Trophoblast cell (in vitro differentiated cells and primary cell): ENCODE results near the gene KRT15.

Experiments used
- DNase-seq, 2 donors: peaks; one replicate each; pipeline ENCODE4 v3.0.0-alpha.2; 2016
- H2AFZ ChIP-seq: 2 replicates; pipeline ENCODE4 v1.6.1; 2013; ENCODE audit warnings: low read length, moderate library complexity, mild to moderate bottlenecking; ENCODE audit not compliant: insufficient read depth, poor library complexity
- H2AK5ac ChIP-seq: 2 replicates; pipeline ENCODE4 v1.6.1; 2013; ENCODE audit warnings: mild to moderate bottlenecking, low read length
- H2BK120ac ChIP-seq: 2 replicates; pipeline ENCODE4 v1.6.1; 2013; ENCODE audit warnings: low read length, mild to moderate bottlenecking, moderate library complexity; ENCODE audit not compliant: insufficient read depth, poor library complexity
- H2BK12ac ChIP-seq: 2 replicates; pipeline ENCODE4 v1.6.1; 2013; ENCODE audit warnings: mild to moderate bottlenecking, low read length, moderate library complexity
- H2BK5ac ChIP-seq: 2 replicates; pipeline ENCODE4 v1.6.1; 2013; ENCODE audit warnings: low read length, low read depth, moderate library complexity, mild to moderate bottlenecking; ENCODE audit not compliant: poor library complexity
- H3K14ac ChIP-seq: 2 replicates; pipeline ENCODE4 v1.6.1; 2013; ENCODE audit warnings: mild to moderate bottlenecking, low read length
- H3K18ac ChIP-seq: 2 replicates; pipeline ENCODE4 v1.6.1; 2013; ENCODE audit warnings: mild to moderate bottlenecking, low read length
- H3K23ac ChIP-seq: 2 replicates; pipeline ENCODE4 v1.6.1; 2013; ENCODE audit warnings: low read length
- H3K27ac ChIP-seq: 2 replicates; pipeline ENCODE4 v1.5.1; 2013; ENCODE audit warnings: low read depth, mild to moderate bottlenecking, inconsistent platforms, low read length, moderate library complexity
- H3K27me3 ChIP-seq: 2 replicates; pipeline ENCODE4 v1.6.1; 2013; ENCODE audit warnings: inconsistent platforms, mild to moderate bottlenecking, low read length, moderate library complexity; ENCODE audit not compliant: insufficient read depth
- H3K36me3 ChIP-seq, 2 experiments: 1 replicate in 1 of 2; 2 replicates in 1 of 2; pipeline ENCODE4 v1.6.1; 2013; ENCODE audit warnings: low read length in 2 of 2, mild to moderate bottlenecking in 2 of 2, moderate library complexity in 1 of 2; ENCODE audit not compliant: insufficient read depth in 2 of 2, control insufficient read depth in 1 of 2
- H3K4ac ChIP-seq: 2 replicates; pipeline ENCODE4 v1.6.1; 2013; ENCODE audit warnings: low read depth, mild to moderate bottlenecking, low read length, moderate library complexity
- H3K4me1 ChIP-seq, 2 experiments: 1 replicate in 1 of 2; 2 replicates in 1 of 2; pipeline ENCODE4 v1.6.1; 2013; ENCODE audit warnings: low read length in 2 of 2, mild to moderate bottlenecking in 2 of 2, moderate library complexity in 1 of 2; ENCODE audit not compliant: insufficient read depth in 2 of 2, control insufficient read depth in 1 of 2
- H3K4me2 ChIP-seq: 2 replicates; pipeline ENCODE4 v1.6.1; 2013; ENCODE audit warnings: inconsistent platforms, mild to moderate bottlenecking, low read length, moderate library complexity
- H3K4me3 ChIP-seq: 2 replicates; pipeline ENCODE4 v1.5.1; 2013; ENCODE audit warnings: mild to moderate bottlenecking, low read depth, low read length, inconsistent platforms
- H3K79me1 ChIP-seq: one replicate; pipeline ENCODE4 v1.6.1; 2013; ENCODE audit warnings: low read length
- H3K79me2 ChIP-seq: 2 replicates; pipeline ENCODE4 v1.6.1; 2013; ENCODE audit warnings: low read length, mild to moderate bottlenecking; ENCODE audit not compliant: control insufficient read depth, insufficient read depth, poor library complexity
- H3K9ac ChIP-seq: 2 replicates; pipeline ENCODE4 v1.6.1; 2013; ENCODE audit warnings: mild to moderate bottlenecking, low read length
- H3K9me3 ChIP-seq: 2 replicates; pipeline ENCODE4 v1.6.1; 2013; ENCODE audit warnings: low read depth, mild to moderate bottlenecking, control low read depth, inconsistent platforms, low read length; ENCODE audit not compliant: insufficient read depth
- H4K12ac ChIP-seq: 2 replicates; pipeline ENCODE4 v1.6.1; 2013; ENCODE audit warnings: low read depth, mild to moderate bottlenecking, low read length, moderate library complexity
- H4K8ac ChIP-seq: 2 replicates; pipeline ENCODE4 v1.6.1; 2013; ENCODE audit warnings: low read depth, mild to moderate bottlenecking, low read length, moderate library complexity
- H4K91ac ChIP-seq: one replicate; pipeline ENCODE4 v1.6.1; 2013; ENCODE audit warnings: low read depth, mild to moderate bottlenecking, low read length, moderate library complexity
- WGBS: extraction: QIAGEN DNeasy Blood & Tissue Kit; methylation state at CpG from one replicate; pipeline ENCODE4 v1.1.7; 2013; ENCODE audit warnings: missing lambda C conversion rate; ENCODE audit not compliant: insufficient read length, insufficient coverage; ENCODE audit errors: extremely low coverage; 5-methylcytosine and 5-hydroxymethylcytosine counted together

The KRT15 gene

GRCh38 chr17:41483991-41484826, 34.5 kb downstream of the KRT15 start:
- no peak for DNase-seq
- Histone ChIP-seq H2BK120ac (no peak overlapping the region), H3K4me3 (no peak overlapping the region), H3K18ac (no peak overlapping the region), H3K27me3 (no peaks in the 10 kb centered on the region), H4K12ac (no peak overlapping the region), H4K8ac (no peak overlapping the region), H3K27ac (no peak overlapping the region), H3K79me1 (no peaks in the 10 kb centered on the region), H3K4me2 (no peak overlapping the region), H3K36me3 (no peaks in the 10 kb centered on the region), H3K4me1 (no peaks in the 10 kb centered on the region), H2AFZ (no peak overlapping the region), H4K91ac (no peak overlapping the region), H3K9me3 (no peaks in the 10 kb centered on the region), H2BK12ac (no peak overlapping the region), H3K14ac (no peak overlapping the region), H3K4ac (no peak overlapping the region), H3K79me2 (no peaks in the 10 kb centered on the region), H3K9ac (no peak overlapping the region), H2BK5ac (no peak overlapping the region), H3K23ac (no peak overlapping the region), H2AK5ac (no peak overlapping the region)
- no CpG with 5 or more reads among the region's 7 CpGs for WGBS

- Histone ChIP-seq H3K4me2 (no peak overlapping the region), H3K27ac (no peak overlapping the region), H3K4ac (no peak overlapping the region), H2BK12ac (no peak overlapping the region), H4K91ac (no peak overlapping the region), H3K27me3 (no peaks in the 10 kb centered on the region), H2BK5ac (no peak overlapping the region), H3K4me3 (no peak overlapping the region), H4K12ac (no peak overlapping the region), H3K18ac (no peak overlapping the region), H3K36me3 (no peaks in the 10 kb centered on the region), H3K14ac (no peak overlapping the region), H4K8ac (no peak overlapping the region), H2AK5ac (no peak overlapping the region), H3K9ac (no peak overlapping the region), H2BK120ac (no peak overlapping the region), H2AFZ (no peak overlapping the region), H3K9me3 (no peaks in the 10 kb centered on the region), H3K4me1 (no peaks in the 10 kb centered on the region), H3K79me1 (no peaks in the 10 kb centered on the region), H3K23ac (no peak overlapping the region), H3K79me2 (no peaks in the 10 kb centered on the region)
- DNase-seq: no peak
- WGBS: no CpG with 5 or more reads among the region's 9 CpGs
Measured at GRCh38 chr17:41483531-41483930, 35.2 kb downstream of the KRT15 start.

- Histone ChIP-seq H3K9ac (no peak within 1 kb of the TSS), H4K91ac (no peak within 1 kb of the TSS), H2AK5ac (no peak within 1 kb of the TSS), H3K27me3 (no peaks in the 10 kb centered on the region), H2AFZ (no peak within 1 kb of the TSS), H3K79me1 (no peaks in the 10 kb centered on the region), H3K27ac (no peak within 1 kb of the TSS), H4K8ac (no peak within 1 kb of the TSS), H3K23ac (no peak within 1 kb of the TSS), H3K4me1 (no peaks in the 10 kb centered on the region), H3K18ac (no peak within 1 kb of the TSS), H3K14ac (no peak within 1 kb of the TSS), H3K79me2 (no peaks in the 10 kb centered on the region), H3K9me3 (no peaks in the 10 kb centered on the region), H3K4me2 (no peak within 1 kb of the TSS), H3K36me3 (no peaks in the 10 kb centered on the region), H3K4me3 (no peak within 1 kb of the TSS), H4K12ac (no peak within 1 kb of the TSS), H2BK5ac (no peak within 1 kb of the TSS), H3K4ac (no peak within 1 kb of the TSS), H2BK12ac (no peak within 1 kb of the TSS), H2BK120ac (no peak within 1 kb of the TSS)
- no peak for DNase-seq
- WGBS: no CpG with 5 or more reads among the region's 2 CpGs
Measured at GRCh38 chr17:41481036-41481435, 37.7 kb downstream of the KRT15 start, which contains the start of gene KRT35. KRT35 (minus strand) TSS chr17:41481151; CDS start chr17:41481097, 54 bp downstream.

GRCh38 chr17:41480581-41480980, 38.1 kb downstream of the KRT15 start:
- Histone ChIP-seq H3K36me3 (no peaks in the 10 kb centered on the region), H3K9ac (no peak overlapping the region), H3K4ac (no peak overlapping the region)

More at GRCh38 chr17:41480581-41480980, 38.1 kb downstream of the KRT15 start:
- DNase-seq: no peak
- no peak overlapping the region for H4K8ac ChIP-seq
- H3K18ac ChIP-seq: no peak overlapping the region
- H2BK120ac ChIP-seq: no peak overlapping the region
- no peak overlapping the region for H3K27ac ChIP-seq
- no peak overlapping the region for H3K14ac ChIP-seq
- H3K4me3 ChIP-seq: no peak overlapping the region
- no peak overlapping the region for H2AK5ac ChIP-seq
- H2BK12ac ChIP-seq: no peak overlapping the region
- H3K79me2 ChIP-seq: no peaks in the 10 kb centered on the region
- H3K27me3 ChIP-seq: no peaks in the 10 kb centered on the region
- no peak overlapping the region for H2AFZ ChIP-seq
- H3K9me3 ChIP-seq: no peaks in the 10 kb centered on the region
- H2BK5ac ChIP-seq: no peak overlapping the region
- WGBS: no CpG with 5 or more reads among the region's 10 CpGs
- H3K79me1 ChIP-seq: no peaks in the 10 kb centered on the region
- no peak overlapping the region for H4K12ac ChIP-seq
- H3K4me2 ChIP-seq: no peak overlapping the region
- H3K23ac ChIP-seq: no peak overlapping the region
- no peak overlapping the region for H4K91ac ChIP-seq
- H3K4me1 ChIP-seq: no peaks in the 10 kb centered on the region
